ENCODE data around the gene B3GALT2. TPM values are rescaled to one million over a fixed set of nuclear protein-coding genes. Genes with fewer than 3 reads are reported as not detected.

The B3GALT2 gene
- total RNA-seq, 1 experiment from 2014 or later = not detected

GRCh38 chr1:193183019-193183627, 3.3 kb downstream of the B3GALT2 start:
- peak; percentile 18 for DNase-seq (ENCODE audit: low read depth)

GRCh38 chr1:193181985-193182384, 4.4 kb downstream of the B3GALT2 start:
- no peak for DNase-seq (ENCODE audit: low read depth)

GRCh38 chr1:193181536-193181935, 4.9 kb downstream of the B3GALT2 start:
- no peak for DNase-seq (ENCODE audit: low read depth)

GRCh38 chr1:193179094-193179493, 7.3 kb downstream of the B3GALT2 start:
- no peak for DNase-seq (ENCODE audit: low read depth)

- DNase-seq (ENCODE audit: low read depth) = no peak
Observed at GRCh38 chr1:193176788-193177187, 9.6 kb downstream of the B3GALT2 start.

GRCh38 chr1:193176113-193176512, 10.3 kb downstream of the B3GALT2 start:
- DNase-seq (ENCODE audit: low read depth) = no peak

GRCh38 chr1:193157360-193157759, 29.1 kb downstream of the B3GALT2 start:
- DNase-seq (ENCODE audit: low read depth) = no peak

GRCh38 chr1:193156822-193157142, 29.6 kb downstream of the B3GALT2 start:
- DNase-seq (ENCODE audit: low read depth) = no peak

GRCh38 chr1:193156117-193156821, 30.1 kb downstream of the B3GALT2 start:
- DNase-seq (ENCODE audit: low read depth) = no peak

- no peak for DNase-seq (ENCODE audit: low read depth)
Observed at GRCh38 chr1:193144999-193145398, 41.4 kb downstream of the B3GALT2 start.

- DNase-seq (ENCODE audit: low read depth) = no peak
Observed at GRCh38 chr1:193144361-193144938, 42.0 kb downstream of the B3GALT2 start.

GRCh38 chr1:193143285-193143684, 43.1 kb downstream of the B3GALT2 start:
- DNase-seq (ENCODE audit: low read depth) = no peak

- DNase-seq (ENCODE audit: low read depth) = no peak
Observed at GRCh38 chr1:193142409-193142808, 44.0 kb downstream of the B3GALT2 start.

- no peak for DNase-seq (ENCODE audit: low read depth)
Observed at GRCh38 chr1:193141804-193142203, 44.6 kb downstream of the B3GALT2 start.

- no peak for DNase-seq (ENCODE audit: low read depth)
Observed at GRCh38 chr1:193140254-193140653, 46.2 kb downstream of the B3GALT2 start.

GRCh38 chr1:193131266-193131860, 55.0 kb downstream of the B3GALT2 start:
- DNase-seq (ENCODE audit: low read depth) = no peak

Small RNA genes lying within 50 kb of the gene (small RNA-seq; reads per million reads assigned to genes)
- gene MIR1278 = not detected

Other genes starting within 250 kb of the B3GALT2 start
- gene UCHL5, start 127.3 kb downstream of the B3GALT2 start, total RNA-seq (2014; rRNA removed; shearing (Covaris generic)) = 27.0 and 41.4 TPM in 2 replicates
- 75.0 and 78.3 TPM in 2 replicates for gene RO60, start 127.0 kb downstream of the B3GALT2 start, total RNA-seq (2014; rRNA removed; shearing (Covaris generic))
- 42.4 and 50.4 TPM in 2 replicates for gene GLRX2, start 81.2 kb downstream of the B3GALT2 start, total RNA-seq (2014; rRNA removed; shearing (Covaris generic))
- gene CDC73, start 64.6 kb downstream of the B3GALT2 start, total RNA-seq (2014; rRNA removed; shearing (Covaris generic)) = 16.0 and 23.6 TPM in 2 replicates

All from HT1080 (cell line).